Rectal smooth muscle tissue (tissue), 1 donor: ENCODE results near the gene TDP1.

Experiments
- H3K27ac ChIP-seq: one replicate; pipeline ENCODE4 v1.7.0; 2013; ENCODE audit warnings: low read depth, low read length, inconsistent platforms
- H3K27me3 ChIP-seq: one replicate; pipeline ENCODE4 v1.7.0; 2013; ENCODE audit warnings: low read length; ENCODE audit not compliant: control insufficient read depth, insufficient read depth
- H3K36me3 ChIP-seq: one replicate; pipeline ENCODE4 v1.7.0; 2013; ENCODE audit warnings: low read length; ENCODE audit not compliant: control insufficient read depth, insufficient read depth
- H3K4me1 ChIP-seq: one replicate; pipeline ENCODE4 v1.7.0; 2013; ENCODE audit warnings: low read length; ENCODE audit not compliant: control insufficient read depth, insufficient read depth
- H3K4me3 ChIP-seq: one replicate; pipeline ENCODE4 v1.7.0; 2013; ENCODE audit warnings: low read length
- H3K9ac ChIP-seq: one replicate; pipeline ENCODE4 v1.7.0; 2013; ENCODE audit warnings: low read length

Gene TDP1

GRCh38 chr14:89955745-89956660 is at the start of gene TDP1:
TSS of gene TDP1 (plus strand) at chr14:89955927. CDS start at chr14:89963115, 7,188 bp downstream.
- Histone ChIP-seq H3K27me3 (no peaks in the 10 kb centered on the region), H3K27ac (peak within 1 kb of the TSS; percentile 77), H3K4me3 (peak within 1 kb of the TSS; percentile 77), H3K9ac (peak within 1 kb of the TSS; percentile 81), H3K36me3 (no peaks in the 10 kb centered on the region), H3K4me1 (no peaks in the 10 kb centered on the region)

GRCh38 chr14:89906000-89906399 is 49.7 kb upstream of the TDP1 start:
- no peaks in the 10 kb centered on the region for H3K36me3 ChIP-seq
- no peak overlapping the region for H3K4me3 ChIP-seq
- H3K4me1 ChIP-seq: peaks cover under 1% of the 10 kb centered on the region
- H3K27ac ChIP-seq: no peak overlapping the region
- no peaks in the 10 kb centered on the region for H3K27me3 ChIP-seq
- H3K9ac ChIP-seq: no peak overlapping the region

- Histone ChIP-seq H3K27ac (no peak overlapping the region), H3K9ac (no peak overlapping the region), H3K4me3 (no peak overlapping the region), H3K36me3 (no peaks in the 10 kb centered on the region), H3K4me1 (peaks cover 17% of the 10 kb centered on the region), H3K27me3 (no peaks in the 10 kb centered on the region)
Observed at GRCh38 chr14:89907655-89908054, 48.1 kb upstream of the TDP1 start.

DNA sequence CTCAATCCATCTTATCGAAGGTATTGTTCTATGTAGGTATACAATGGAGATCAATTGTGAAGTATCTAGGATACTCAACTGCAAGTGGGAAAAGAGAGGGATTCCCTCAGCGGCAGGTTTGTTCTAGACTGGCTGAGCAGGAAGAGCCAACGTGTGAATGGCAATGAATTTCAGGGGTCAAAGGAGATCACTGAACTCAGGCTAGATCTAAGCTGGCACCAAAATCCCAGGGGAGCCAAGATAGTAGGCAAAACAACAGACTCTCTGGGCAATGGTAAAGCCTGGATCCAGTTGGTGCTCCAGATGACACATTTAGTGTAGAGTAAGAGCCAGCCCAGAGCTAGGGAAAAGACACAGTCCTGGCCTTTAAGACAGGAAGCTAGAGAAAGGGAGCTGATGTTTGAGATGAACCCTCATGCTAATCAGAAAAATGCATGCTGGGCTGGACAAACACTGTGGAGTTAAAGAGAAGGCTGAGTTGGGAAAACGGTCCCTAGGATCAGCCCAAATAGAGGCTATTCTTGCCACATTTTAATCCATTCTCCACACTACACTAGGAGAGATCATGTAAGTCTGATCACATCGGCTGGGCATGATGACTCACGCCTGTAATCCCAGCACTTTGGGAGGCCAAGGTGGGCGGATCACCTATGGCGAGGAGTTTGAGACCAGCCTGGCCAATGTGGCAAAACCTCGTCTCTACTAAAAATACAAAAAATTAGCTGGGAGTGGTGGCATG is 46.8 kb upstream of the TDP1 start:
- Histone ChIP-seq H3K4me3 (no peak overlapping the region), H3K27me3 (no peaks in the 10 kb centered on the region), H3K9ac (no peak overlapping the region), H3K36me3 (no peaks in the 10 kb centered on the region), H3K27ac (no peak overlapping the region), H3K4me1 (peaks cover 24% of the 10 kb centered on the region)

DNA sequence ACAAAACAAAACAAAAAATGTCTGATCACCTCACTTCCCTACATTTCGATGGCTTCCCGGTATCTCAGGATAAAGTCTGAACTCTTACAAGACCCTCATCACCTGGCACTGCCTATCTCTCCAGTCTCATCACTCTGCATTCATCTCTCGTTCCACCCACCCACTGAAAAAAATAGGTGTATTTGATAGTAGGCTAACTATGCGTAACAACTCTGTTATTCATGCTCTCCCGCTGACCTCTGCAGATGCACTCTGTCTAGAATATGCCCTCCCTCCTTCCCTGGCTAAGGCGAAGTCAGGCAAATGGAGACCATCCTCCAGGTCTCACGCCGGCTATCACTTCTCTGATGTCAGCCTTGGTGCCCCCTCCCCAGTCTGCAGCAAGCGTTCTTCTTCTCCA is 46.1 kb upstream of the TDP1 start:
- Histone ChIP-seq H3K9ac (no peak overlapping the region), H3K4me1 (peaks cover 24% of the 10 kb centered on the region), H3K27me3 (no peaks in the 10 kb centered on the region), H3K36me3 (no peaks in the 10 kb centered on the region), H3K27ac (no peak overlapping the region), H3K4me3 (no peak overlapping the region)

GRCh38 chr14:89910691-89911009 is 45.1 kb upstream of the TDP1 start:
- Histone ChIP-seq H3K36me3 (no peaks in the 10 kb centered on the region), H3K4me1 (peaks cover 26% of the 10 kb centered on the region), H3K27me3 (no peaks in the 10 kb centered on the region), H3K9ac (no peak overlapping the region), H3K27ac (peak overlapping the region; percentile 63), H3K4me3 (peak overlapping the region; percentile 4)

DNA sequence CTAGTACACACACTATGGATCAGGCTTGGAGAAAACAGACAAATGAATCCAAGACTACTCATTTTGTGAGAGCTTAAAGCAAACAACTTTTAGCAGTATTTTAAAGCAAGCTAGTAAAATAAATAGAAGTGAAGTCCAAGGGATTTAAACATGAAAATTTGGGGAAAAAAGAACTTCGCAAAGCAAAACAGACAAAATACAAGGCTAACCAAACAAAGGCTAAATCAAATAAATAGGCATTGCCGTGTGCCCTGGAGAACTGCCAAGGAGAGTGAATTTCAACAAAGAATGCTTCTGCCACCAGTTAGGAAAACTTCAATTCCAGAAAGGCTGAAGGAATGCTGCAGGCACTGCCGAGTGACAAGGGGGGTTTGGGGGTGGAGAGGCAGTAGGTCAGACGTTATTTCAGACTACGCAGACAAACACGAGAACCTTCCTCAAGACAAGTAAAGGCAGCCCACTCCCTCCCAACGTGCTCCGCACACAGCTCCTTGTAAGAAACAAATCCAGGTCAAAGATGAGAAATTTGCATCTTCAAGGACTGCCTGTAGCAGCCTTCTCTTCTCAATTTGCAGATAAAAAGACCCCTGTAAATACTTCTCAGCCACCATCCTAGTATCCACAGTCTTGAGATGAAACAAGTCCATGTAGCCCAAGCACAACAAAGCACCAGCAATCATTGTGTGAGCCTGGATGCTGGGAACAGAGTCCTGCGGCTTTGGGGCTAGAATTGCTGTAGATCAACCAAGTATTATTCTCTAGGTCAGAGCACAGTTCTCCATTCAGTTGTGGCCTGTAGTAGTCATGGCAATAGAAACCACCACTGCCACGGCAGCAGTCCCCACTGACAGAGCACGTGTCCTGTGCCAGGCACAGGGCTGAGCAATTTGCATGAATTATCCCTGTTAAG is 44.5 kb upstream of the TDP1 start:
- no peaks in the 10 kb centered on the region for H3K27me3 ChIP-seq
- peak overlapping the region; percentile 4 for H3K4me3 ChIP-seq
- H3K9ac ChIP-seq: no peak overlapping the region
- H3K36me3 ChIP-seq: no peaks in the 10 kb centered on the region
- peaks cover 26% of the 10 kb centered on the region for H3K4me1 ChIP-seq
- H3K27ac ChIP-seq: peak overlapping the region; percentile 63

GRCh38 chr14:89912221-89912620 is 43.5 kb upstream of the TDP1 start:
- Histone ChIP-seq H3K4me1 (peaks cover 26% of the 10 kb centered on the region), H3K9ac (no peak overlapping the region), H3K36me3 (no peaks in the 10 kb centered on the region), H3K27me3 (no peaks in the 10 kb centered on the region), H3K4me3 (no peak overlapping the region), H3K27ac (peak overlapping the region; percentile 63)

GRCh38 chr14:89912667-89913211 is 43.0 kb upstream of the TDP1 start:
- no peaks in the 10 kb centered on the region for H3K27me3 ChIP-seq
- H3K9ac ChIP-seq: no peak overlapping the region
- H3K4me3 ChIP-seq: no peak overlapping the region
- peak overlapping the region; percentile 79 for H3K27ac ChIP-seq
- no peaks in the 10 kb centered on the region for H3K36me3 ChIP-seq
- peaks cover 26% of the 10 kb centered on the region for H3K4me1 ChIP-seq

GRCh38 chr14:89915114-89915878 is 40.4 kb upstream of the TDP1 start:
- Histone ChIP-seq H3K27ac (peak overlapping the region; percentile 5), H3K27me3 (no peaks in the 10 kb centered on the region), H3K36me3 (no peaks in the 10 kb centered on the region), H3K4me1 (peaks cover 26% of the 10 kb centered on the region), H3K9ac (no peak overlapping the region), H3K4me3 (no peak overlapping the region)

GRCh38 chr14:89918721-89919120 is 37.0 kb upstream of the TDP1 start:
- H3K27ac ChIP-seq: no peak overlapping the region
- no peaks in the 10 kb centered on the region for H3K36me3 ChIP-seq
- H3K4me1 ChIP-seq: peaks cover 3% of the 10 kb centered on the region
- H3K9ac ChIP-seq: no peak overlapping the region
- H3K27me3 ChIP-seq: no peaks in the 10 kb centered on the region
- no peak overlapping the region for H3K4me3 ChIP-seq
